ENCODE data around the gene GALNT10.

GALNT10 gene

GRCh38 chr5:154258531-154259217 is 68.1 kb downstream of the GALNT10 start:
- no peak for TF ChIP-seq CTCF (IDR thresholded peaks at IDR 0.05; ENCODE audit: extremely low read depth, missing control alignments)

GRCh38 chr5:154260224-154260927 is 69.8 kb downstream of the GALNT10 start:
- no peak for TF ChIP-seq CTCF (IDR thresholded peaks at IDR 0.05; ENCODE audit: extremely low read depth, missing control alignments)
- DNase-seq (ENCODE audit: low spot score), result no peak

More at GRCh38 chr5:154258531-154259217, 68.1 kb downstream of the GALNT10 start:
- DNase-seq (ENCODE audit: low spot score), result no peak

GRCh38 chr5:154262342-154262741 is 71.8 kb downstream of the GALNT10 start:
- no peak for TF ChIP-seq CTCF (IDR thresholded peaks at IDR 0.05; ENCODE audit: extremely low read depth, missing control alignments)
- DNase-seq (ENCODE audit: low spot score), result no peak

- TF ChIP-seq CTCF (IDR thresholded peaks at IDR 0.05; ENCODE audit: extremely low read depth, missing control alignments), result no peak
- no peak for DNase-seq (ENCODE audit: low spot score)
These were observed 74.1 kb downstream of the GALNT10 start for GRCh38 chr5:154264549-154265196.

GRCh38 chr5:154265197-154265773 is 74.8 kb downstream of the GALNT10 start:
- no peak for DNase-seq (ENCODE audit: low spot score)
- no peak for TF ChIP-seq CTCF (IDR thresholded peaks at IDR 0.05; ENCODE audit: extremely low read depth, missing control alignments)

GRCh38 chr5:154267516-154267915 is 77.0 kb downstream of the GALNT10 start:
- no peak for TF ChIP-seq CTCF (IDR thresholded peaks at IDR 0.05; ENCODE audit: extremely low read depth, missing control alignments)
- no peak for DNase-seq (ENCODE audit: low spot score)

- TF ChIP-seq CTCF (IDR thresholded peaks at IDR 0.05; ENCODE audit: extremely low read depth, missing control alignments), result no peak
- DNase-seq (ENCODE audit: low spot score), result no peak
These were observed 77.5 kb downstream of the GALNT10 start for GRCh38 chr5:154268073-154268472.

Data from GM20000 (cell line).